Measurements from ENCODE around the gene BHLHA15. TPM values are rescaled to one million over a fixed set of nuclear protein-coding genes. Genes with fewer than 3 reads are reported as not detected.

BHLHA15 gene
- total RNA-seq: 0.53 and 0.68 TPM in 2 replicates

GRCh38 chr7:98211221-98211675, at the start of gene BHLHA15:
Gene BHLHA15, plus strand, starts transcription at chr7:98211439. Its CDS starts 871 bp downstream, at chr7:98212310.
- DNase-seq (ENCODE audit: extremely low read depth, low read depth, low spot score): no peak

- DNase-seq (ENCODE audit: extremely low read depth, low read depth, low spot score): no peak
Measured at GRCh38 chr7:98162758-98163157, 48.5 kb upstream of the BHLHA15 start.

- no peak for DNase-seq (ENCODE audit: extremely low read depth, low read depth, low spot score)
Measured at GRCh38 chr7:98163269-98163668, 48.0 kb upstream of the BHLHA15 start.

GRCh38 chr7:98163704-98164494, 47.3 kb upstream of the BHLHA15 start:
- DNase-seq (ENCODE audit: extremely low read depth, low read depth, low spot score): no peak

GRCh38 chr7:98165827-98166667, 45.2 kb upstream of the BHLHA15 start:
- DNase-seq (ENCODE audit: extremely low read depth, low read depth, low spot score): no peak

- DNase-seq (ENCODE audit: extremely low read depth, low read depth, low spot score): no peak
Measured at GRCh38 chr7:98166668-98166970, 44.6 kb upstream of the BHLHA15 start.

- no peak for DNase-seq (ENCODE audit: extremely low read depth, low read depth, low spot score)
Measured at GRCh38 chr7:98167653-98168052, 43.6 kb upstream of the BHLHA15 start.

- DNase-seq (ENCODE audit: extremely low read depth, low read depth, low spot score): no peak
Measured at GRCh38 chr7:98168181-98168903, 42.9 kb upstream of the BHLHA15 start.

- no peak for DNase-seq (ENCODE audit: extremely low read depth, low read depth, low spot score)
Measured at GRCh38 chr7:98168904-98169621, 42.2 kb upstream of the BHLHA15 start.

- no peak for DNase-seq (ENCODE audit: extremely low read depth, low read depth, low spot score)
Measured at GRCh38 chr7:98170966-98171365, 40.3 kb upstream of the BHLHA15 start.

- no peak for DNase-seq (ENCODE audit: extremely low read depth, low read depth, low spot score)
Measured at GRCh38 chr7:98171449-98171848, 39.8 kb upstream of the BHLHA15 start.

- no peak for DNase-seq (ENCODE audit: extremely low read depth, low read depth, low spot score)
Measured at GRCh38 chr7:98174334-98175259, 36.6 kb upstream of the BHLHA15 start.

- DNase-seq (ENCODE audit: extremely low read depth, low read depth, low spot score): no peak
Measured at GRCh38 chr7:98175260-98175940, 35.8 kb upstream of the BHLHA15 start.

GRCh38 chr7:98177553-98177952, 33.7 kb upstream of the BHLHA15 start:
- no peak for DNase-seq (ENCODE audit: extremely low read depth, low read depth, low spot score)

- no peak for DNase-seq (ENCODE audit: extremely low read depth, low read depth, low spot score)
Measured at GRCh38 chr7:98178321-98178720, 32.9 kb upstream of the BHLHA15 start.

- DNase-seq (ENCODE audit: extremely low read depth, low read depth, low spot score): no peak
Measured at GRCh38 chr7:98178762-98179490, 32.3 kb upstream of the BHLHA15 start.

GRCh38 chr7:98180751-98181150, 30.5 kb upstream of the BHLHA15 start:
- no peak for DNase-seq (ENCODE audit: extremely low read depth, low read depth, low spot score)

- no peak for DNase-seq (ENCODE audit: extremely low read depth, low read depth, low spot score)
Measured at GRCh38 chr7:98185101-98185500, 26.1 kb upstream of the BHLHA15 start.
